Activated naive CD8-positive, alpha-beta T cell (primary cell): Measurements from ENCODE around the gene SLC6A2.

ENCODE experiments used
- H3K27ac Mint-ChIP-seq: one replicate; pipeline ENCODE4 v1.8.0; 2021; ENCODE audit warnings: mixed read lengths
- H3K27me3 Mint-ChIP-seq: one replicate; pipeline ENCODE4 v1.8.0; 2021; ENCODE audit warnings: mixed read lengths
- H3K36me3 Mint-ChIP-seq: one replicate; pipeline ENCODE4 v1.8.0; 2021; ENCODE audit warnings: mixed read lengths
- H3K4me1 Mint-ChIP-seq: one replicate; pipeline ENCODE4 v1.8.0; 2021; ENCODE audit warnings: low read depth, mixed read lengths
- H3K4me3 Mint-ChIP-seq: one replicate; pipeline ENCODE4 v1.8.0; 2021; ENCODE audit warnings: mild to moderate bottlenecking, mixed read lengths
- H3K9me3 Mint-ChIP-seq: one replicate; pipeline ENCODE4 v1.8.0; 2021; ENCODE audit warnings: low read depth, mixed read lengths

SLC6A2 gene

GRCh38 chr16:55640701-55641327 lies 15.0 kb upstream of the SLC6A2 start:
- no peak overlapping the region for H3K27ac Mint-ChIP-seq

GRCh38 chr16:55641430-55642056 lies 14.2 kb upstream of the SLC6A2 start:
- H3K4me1 Mint-ChIP-seq, result no peaks in the 10 kb centered on the region
- H3K27me3 Mint-ChIP-seq, result peaks cover 5% of the 10 kb centered on the region
- no peak overlapping the region for H3K27ac Mint-ChIP-seq
- no peaks in the 10 kb centered on the region for H3K36me3 Mint-ChIP-seq
- H3K9me3 Mint-ChIP-seq, result no peaks in the 10 kb centered on the region
- H3K4me3 Mint-ChIP-seq, result no peak overlapping the region

More at GRCh38 chr16:55640701-55641327, 15.0 kb upstream of the SLC6A2 start:
- H3K4me3 Mint-ChIP-seq, result no peak overlapping the region
- H3K9me3 Mint-ChIP-seq, result no peaks in the 10 kb centered on the region
- H3K4me1 Mint-ChIP-seq, result no peaks in the 10 kb centered on the region
- H3K27me3 Mint-ChIP-seq, result peaks cover 5% of the 10 kb centered on the region
- H3K36me3 Mint-ChIP-seq, result no peaks in the 10 kb centered on the region

- Mint-ChIP-seq H3K27me3 (peaks cover 5% of the 10 kb centered on the region), H3K4me3 (no peak overlapping the region), H3K9me3 (no peaks in the 10 kb centered on the region), H3K27ac (no peak overlapping the region), H3K4me1 (no peaks in the 10 kb centered on the region), H3K36me3 (no peaks in the 10 kb centered on the region)
Observed at GRCh38 chr16:55642611-55643010, 13.2 kb upstream of the SLC6A2 start.

GRCh38 chr16:55643161-55643970 lies 12.4 kb upstream of the SLC6A2 start:
- Mint-ChIP-seq H3K36me3 (no peaks in the 10 kb centered on the region), H3K4me1 (no peaks in the 10 kb centered on the region), H3K4me3 (no peak overlapping the region), H3K27me3 (peaks cover 5% of the 10 kb centered on the region), H3K9me3 (no peaks in the 10 kb centered on the region), H3K27ac (no peak overlapping the region)

- Mint-ChIP-seq H3K27me3 (peaks cover 3% of the 10 kb centered on the region), H3K27ac (no peak overlapping the region), H3K4me1 (no peaks in the 10 kb centered on the region), H3K4me3 (no peak overlapping the region), H3K36me3 (no peaks in the 10 kb centered on the region), H3K9me3 (no peaks in the 10 kb centered on the region)
Observed at GRCh38 chr16:55645986-55646385, 9.8 kb upstream of the SLC6A2 start.

GRCh38 chr16:55647343-55647742 lies 8.4 kb upstream of the SLC6A2 start:
- Mint-ChIP-seq H3K4me3 (no peak overlapping the region), H3K4me1 (no peaks in the 10 kb centered on the region), H3K9me3 (no peaks in the 10 kb centered on the region), H3K27me3 (peaks cover 2% of the 10 kb centered on the region), H3K27ac (no peak overlapping the region), H3K36me3 (no peaks in the 10 kb centered on the region)

- no peak overlapping the region for H3K4me3 Mint-ChIP-seq
- no peaks in the 10 kb centered on the region for H3K9me3 Mint-ChIP-seq
- peaks cover 2% of the 10 kb centered on the region for H3K27me3 Mint-ChIP-seq
- no peaks in the 10 kb centered on the region for H3K4me1 Mint-ChIP-seq
- H3K27ac Mint-ChIP-seq, result no peak overlapping the region
- no peaks in the 10 kb centered on the region for H3K36me3 Mint-ChIP-seq
Observed at GRCh38 chr16:55647798-55648197, 8.0 kb upstream of the SLC6A2 start.

GRCh38 chr16:55651841-55652824 lies 3.7 kb upstream of the SLC6A2 start:
- H3K9me3 Mint-ChIP-seq, result no peaks in the 10 kb centered on the region
- H3K27ac Mint-ChIP-seq, result no peak overlapping the region
- H3K36me3 Mint-ChIP-seq, result no peaks in the 10 kb centered on the region
- no peaks in the 10 kb centered on the region for H3K4me1 Mint-ChIP-seq
- peaks cover 3% of the 10 kb centered on the region for H3K27me3 Mint-ChIP-seq
- no peak overlapping the region for H3K4me3 Mint-ChIP-seq

GRCh38 chr16:55653106-55653505 lies 2.7 kb upstream of the SLC6A2 start:
- H3K4me3 Mint-ChIP-seq, result no peak overlapping the region
- H3K4me1 Mint-ChIP-seq, result no peaks in the 10 kb centered on the region
- H3K36me3 Mint-ChIP-seq, result no peaks in the 10 kb centered on the region
- no peak overlapping the region for H3K27ac Mint-ChIP-seq
- peaks cover 3% of the 10 kb centered on the region for H3K27me3 Mint-ChIP-seq
- no peaks in the 10 kb centered on the region for H3K9me3 Mint-ChIP-seq

GRCh38 chr16:55655381-55655896 lies 349 bp upstream of the SLC6A2 start:
- H3K9me3 Mint-ChIP-seq, result no peaks in the 10 kb centered on the region
- no peaks in the 10 kb centered on the region for H3K4me1 Mint-ChIP-seq
- no peak overlapping the region for H3K4me3 Mint-ChIP-seq
- no peaks in the 10 kb centered on the region for H3K36me3 Mint-ChIP-seq
- no peak overlapping the region for H3K27ac Mint-ChIP-seq
- peaks cover 3% of the 10 kb centered on the region for H3K27me3 Mint-ChIP-seq

GRCh38 chr16:55656691-55657092 lies 904 bp downstream of the SLC6A2 start:
- no peaks in the 10 kb centered on the region for H3K4me1 Mint-ChIP-seq
- H3K4me3 Mint-ChIP-seq, result no peak overlapping the region
- peaks cover 3% of the 10 kb centered on the region for H3K27me3 Mint-ChIP-seq
- no peak overlapping the region for H3K27ac Mint-ChIP-seq
- no peaks in the 10 kb centered on the region for H3K9me3 Mint-ChIP-seq
- H3K36me3 Mint-ChIP-seq, result no peaks in the 10 kb centered on the region

GRCh38 chr16:55657616-55658015 lies 1.8 kb downstream of the SLC6A2 start:
- Mint-ChIP-seq H3K4me3 (no peak overlapping the region), H3K27ac (no peak overlapping the region), H3K36me3 (no peaks in the 10 kb centered on the region), H3K4me1 (no peaks in the 10 kb centered on the region), H3K27me3 (peaks cover 3% of the 10 kb centered on the region), H3K9me3 (no peaks in the 10 kb centered on the region)

- Mint-ChIP-seq H3K9me3 (no peaks in the 10 kb centered on the region), H3K4me1 (no peaks in the 10 kb centered on the region), H3K36me3 (no peaks in the 10 kb centered on the region), H3K4me3 (no peak overlapping the region), H3K27ac (no peak overlapping the region), H3K27me3 (peaks cover 3% of the 10 kb centered on the region)
Observed at GRCh38 chr16:55658898-55659420, 3.2 kb downstream of the SLC6A2 start.

- Mint-ChIP-seq H3K36me3 (no peaks in the 10 kb centered on the region), H3K4me3 (no peak overlapping the region), H3K9me3 (no peaks in the 10 kb centered on the region), H3K27ac (no peak overlapping the region), H3K27me3 (peaks cover 3% of the 10 kb centered on the region), H3K4me1 (no peaks in the 10 kb centered on the region)
Observed at GRCh38 chr16:55660026-55660425, 4.2 kb downstream of the SLC6A2 start.
